Urinary bladder (tissue), 4 donors: Measurements from ENCODE around the gene ATP2C2. TPM values are rescaled to one million over a fixed set of nuclear protein-coding genes. Genes with fewer than 3 reads are reported as not detected.

Source experiments
- DNase-seq: peaks from one replicate; pipeline ENCODE4 v3.0.0-alpha.2; 2015; ENCODE audit errors: extremely low spot score
- H3K27ac ChIP-seq: one replicate; pipeline ENCODE4 v1.5.1; 2013; ENCODE audit warnings: low read depth, mild to moderate bottlenecking, moderate library complexity
- H3K36me3 ChIP-seq: one replicate; pipeline ENCODE4 v1.6.1; 2013; ENCODE audit warnings: mild to moderate bottlenecking, moderate library complexity; ENCODE audit not compliant: insufficient read depth
- H3K4me1 ChIP-seq: one replicate; pipeline ENCODE4 v1.6.1; 2013; ENCODE audit warnings: mild to moderate bottlenecking, moderate library complexity; ENCODE audit not compliant: insufficient read depth
- H3K4me3 ChIP-seq: one replicate; pipeline ENCODE4 v1.5.1; 2013; ENCODE audit warnings: low read depth, low read length
- WGBS: extraction: QIAGEN DNeasy Blood & Tissue Kit; methylation state at CpG from one replicate; pipeline ENCODE4 v1.1.7; 2013; 5-methylcytosine and 5-hydroxymethylcytosine counted together
- polyA plus RNA-seq: library from polyadenylated mRNA; stranded (reverse); fragments of 200-250 nt; gene quantifications from one replicate; pipeline ENCODE4 v1.2.3, GENCODE V29; 2013
- total RNA-seq: library from RNA; depleted of rRNA; stranded (reverse); fragments of >200 nt; gene quantifications from one replicate; pipeline ENCODE4 v1.2.3, GENCODE V29; 2014
- donor health status: healthy with polysubstance abuse.
- donor health status: healthy.

Gene ATP2C2
- total and polyA plus RNA-seq, 2 donors: 2.3 to 5.0 TPM

DNA sequence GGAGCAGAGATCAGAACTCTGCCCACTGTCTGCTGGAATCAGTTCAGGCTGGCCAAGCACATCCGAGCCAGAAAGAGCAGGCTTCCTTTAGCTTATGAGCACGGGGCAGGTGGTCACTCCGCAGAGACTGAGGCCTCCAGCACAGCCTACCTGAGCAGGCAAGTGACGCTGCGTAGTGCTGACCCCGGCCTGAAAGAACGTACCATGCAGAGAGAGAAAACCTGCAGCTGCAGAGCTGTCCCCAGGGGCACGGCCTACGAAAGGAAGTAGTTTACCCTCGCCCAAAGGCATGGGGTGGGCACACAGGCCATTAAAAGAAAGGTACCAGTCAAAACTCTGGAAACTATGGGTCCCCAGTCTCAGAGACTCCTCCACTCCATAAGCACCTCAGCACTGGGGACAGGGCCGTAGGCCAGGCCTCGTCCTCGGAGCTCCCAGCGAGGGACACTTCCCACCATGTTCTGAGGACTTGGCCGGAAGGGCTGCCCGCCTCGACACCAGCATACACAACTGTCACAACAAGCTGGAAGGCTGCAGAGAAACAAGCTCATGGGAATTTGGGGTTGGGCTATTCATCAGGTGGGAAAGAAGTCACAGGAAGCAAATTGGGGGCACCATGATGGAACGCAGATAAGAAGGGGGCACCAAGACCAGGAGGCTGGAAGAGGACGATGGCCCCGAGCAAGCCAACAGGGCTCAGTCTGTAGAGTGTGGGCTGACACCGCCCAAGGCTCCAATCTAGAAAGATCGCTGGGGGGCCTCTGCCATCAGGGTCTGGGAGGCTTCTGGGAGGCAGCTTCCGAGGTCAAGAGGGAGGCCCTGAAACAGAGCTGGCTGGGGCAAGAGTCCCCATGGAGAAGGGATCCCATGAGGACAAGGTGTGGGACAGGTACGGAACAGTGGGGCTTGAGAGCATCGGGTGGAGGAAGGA is 114.9 kb downstream of the ATP2C2 start:
- Histone ChIP-seq H3K4me3 (no peak overlapping the region), H3K36me3 (no peaks in the 10 kb centered on the region), H3K4me1 (no peaks in the 10 kb centered on the region), H3K27ac (no peak overlapping the region)
- DNase-seq: no peak
- 94% methylated on average over 25 of the region's 25 CpGs for WGBS

DNA sequence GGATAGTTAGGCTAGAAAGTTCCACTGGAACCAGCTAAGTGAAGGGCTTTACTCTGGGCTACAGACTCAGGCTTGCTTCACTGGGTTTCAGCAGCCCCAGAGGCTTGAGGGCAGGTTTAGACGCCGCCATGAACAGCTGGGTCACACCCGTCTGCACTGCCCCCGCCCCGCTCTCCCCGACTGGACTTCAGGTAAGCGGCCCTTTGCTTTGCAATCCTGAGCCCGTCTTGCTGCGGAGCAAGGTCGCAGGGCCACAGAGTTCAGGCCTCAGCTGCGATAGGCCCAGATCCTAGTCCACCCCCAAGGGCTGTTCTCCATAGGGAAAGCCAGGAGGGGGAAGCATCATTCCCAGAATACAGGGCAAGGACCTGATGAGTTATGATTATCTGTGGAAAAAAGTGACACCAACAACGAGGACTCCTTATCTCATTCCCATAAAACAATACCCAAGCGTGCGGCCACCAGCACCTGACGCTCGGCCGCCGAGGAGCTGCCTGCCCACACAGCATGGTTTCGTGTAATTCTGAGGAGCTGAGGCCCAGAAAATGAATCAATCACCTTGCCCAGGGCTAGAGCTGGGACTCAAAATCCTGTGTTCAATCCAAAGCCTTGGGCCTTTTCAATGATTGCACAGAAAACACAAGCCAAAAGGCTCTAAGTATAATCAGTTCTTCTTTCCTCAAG is 115.7 kb downstream of the ATP2C2 start:
- Histone ChIP-seq H3K4me3 (no peak overlapping the region), H3K27ac (no peak overlapping the region), H3K36me3 (no peaks in the 10 kb centered on the region), H3K4me1 (no peaks in the 10 kb centered on the region)
- 92% methylated on average over 19 of the region's 19 CpGs for WGBS
- no peak for DNase-seq

DNA sequence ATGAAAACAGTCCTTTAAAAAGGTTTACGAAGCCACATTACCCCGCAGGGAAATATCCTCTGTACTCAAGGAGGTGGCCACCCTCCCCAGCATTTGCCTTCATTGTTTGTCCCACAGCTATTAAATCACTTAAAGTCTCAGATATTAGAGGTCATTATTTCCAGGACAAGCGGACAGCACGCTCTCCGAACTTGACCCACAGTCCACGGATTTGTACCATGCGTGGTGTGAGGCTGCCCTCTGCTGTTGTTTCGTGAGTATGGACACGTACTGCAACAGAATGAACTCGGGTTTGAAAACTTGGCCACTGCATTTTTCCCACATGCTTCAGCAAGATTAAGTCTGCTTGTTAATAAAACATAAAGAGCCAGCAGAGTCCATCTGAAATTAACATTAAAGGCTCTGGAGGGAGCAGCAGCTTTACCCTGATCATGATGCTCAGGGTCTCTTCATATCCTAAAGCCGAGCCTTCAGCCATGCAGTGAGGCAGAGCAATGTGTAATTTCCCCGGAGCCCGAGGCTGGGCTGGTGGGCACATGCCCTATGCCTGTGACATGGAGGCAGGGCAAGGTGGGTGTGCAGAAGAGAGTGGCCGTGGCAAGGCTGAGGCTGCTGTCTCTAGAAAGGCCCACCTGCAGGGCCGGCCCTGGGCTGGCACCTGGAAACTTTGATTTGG is 116.4 kb downstream of the ATP2C2 start:
- DNase-seq: no peak
- WGBS: 57% methylated on average over 15 of the region's 15 CpGs
- Histone ChIP-seq H3K27ac (no peak overlapping the region), H3K4me3 (no peak overlapping the region), H3K36me3 (peaks cover under 1% of the 10 kb centered on the region), H3K4me1 (no peaks in the 10 kb centered on the region)

DNA sequence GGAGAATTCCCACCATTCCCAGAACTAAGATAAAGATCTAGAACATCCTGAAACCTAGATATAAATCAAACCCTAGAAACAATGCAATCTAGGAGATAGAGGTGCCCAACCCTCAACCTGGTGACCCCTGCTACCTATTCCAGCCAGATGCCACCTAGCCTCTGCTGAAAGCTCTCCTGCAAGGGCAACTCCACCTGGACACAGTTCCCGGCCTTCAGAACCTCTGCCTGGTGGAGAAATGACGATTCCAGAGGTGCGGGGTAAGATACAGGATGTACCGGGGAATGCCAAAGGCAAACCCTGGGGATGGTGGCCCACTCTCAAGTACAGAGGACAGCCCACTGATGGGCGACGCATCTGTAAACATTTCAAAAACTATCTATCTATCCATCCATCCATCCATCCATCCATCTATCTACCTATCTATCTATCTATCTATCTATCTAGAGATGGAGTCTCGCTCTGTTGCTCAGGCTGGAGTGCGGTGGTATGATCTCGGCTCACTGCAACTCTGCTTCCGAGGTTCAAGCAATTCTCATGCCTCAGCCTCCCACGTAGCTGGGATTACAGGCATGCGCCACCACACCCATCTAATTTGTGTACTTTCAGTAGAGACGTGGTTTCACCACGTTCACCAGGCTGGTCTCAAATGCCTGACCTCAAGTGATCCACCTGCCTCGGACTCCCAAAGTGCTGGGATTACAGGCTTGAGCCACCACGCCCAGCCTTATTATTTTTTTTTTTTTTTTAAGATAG is 117.1 kb downstream of the ATP2C2 start:
- Histone ChIP-seq H3K4me3 (no peak overlapping the region), H3K27ac (no peak overlapping the region), H3K36me3 (peaks cover 2% of the 10 kb centered on the region), H3K4me1 (no peaks in the 10 kb centered on the region)
- DNase-seq: no peak
- WGBS: 94% methylated on average over 16 of the region's 16 CpGs

DNA sequence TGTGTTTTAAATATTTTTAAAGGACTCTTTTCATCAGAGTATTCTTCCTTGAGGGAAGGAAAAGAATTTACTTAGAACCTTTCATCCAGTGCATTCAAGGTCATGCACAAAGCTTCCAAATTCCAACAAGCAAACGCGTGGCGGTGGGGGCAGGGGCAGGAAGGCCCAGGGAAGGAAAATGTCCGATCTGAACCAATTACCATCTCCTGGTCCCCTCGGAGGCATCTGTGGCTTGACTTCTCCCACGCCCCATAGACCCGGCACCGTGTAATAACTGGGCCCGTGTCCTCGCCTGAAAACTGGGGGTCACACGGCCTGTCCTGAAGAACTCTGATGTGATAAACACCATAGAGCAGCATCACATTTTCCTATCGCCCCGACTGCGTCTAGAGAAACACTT is 117.8 kb downstream of the ATP2C2 start:
- Histone ChIP-seq H3K36me3 (peaks cover 2% of the 10 kb centered on the region), H3K4me1 (no peaks in the 10 kb centered on the region), H3K4me3 (no peak overlapping the region), H3K27ac (no peak overlapping the region)
- WGBS: 89% methylated on average over 14 of the region's 14 CpGs
- no peak for DNase-seq

DNA sequence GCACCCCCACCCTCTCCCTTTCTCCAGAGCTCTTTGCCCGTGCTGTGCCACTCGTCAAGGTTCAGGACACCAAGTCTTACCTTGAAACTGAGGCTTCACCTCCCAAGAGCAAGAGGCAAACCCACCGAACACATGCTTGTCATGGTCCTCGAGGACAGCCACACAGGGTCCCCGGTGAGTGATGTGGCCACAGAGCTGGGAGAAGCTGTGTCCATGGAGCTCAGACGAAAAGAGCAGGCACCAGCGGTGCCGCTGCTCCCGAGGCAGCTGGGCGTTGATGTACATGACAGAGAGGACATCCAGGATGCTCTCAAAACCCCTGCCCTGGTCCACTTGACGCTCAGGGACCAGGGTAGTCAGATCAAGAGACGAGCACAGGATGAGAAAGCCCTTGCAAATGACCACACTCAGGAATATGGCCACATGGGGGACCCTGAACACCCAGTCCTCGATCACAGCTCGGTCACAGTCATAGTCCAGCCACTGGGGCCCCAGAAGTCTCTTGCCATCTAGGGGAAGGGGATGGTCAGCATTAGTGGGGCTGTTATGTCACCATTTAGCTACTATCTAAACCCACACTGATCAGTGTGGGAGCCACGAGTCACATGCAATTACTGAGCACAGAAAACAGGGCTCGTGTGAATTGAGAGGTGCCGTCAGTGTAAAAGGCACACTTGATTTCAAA is 118.4 kb downstream of the ATP2C2 start:
- H3K27ac ChIP-seq: no peak overlapping the region
- peaks cover 2% of the 10 kb centered on the region for H3K36me3 ChIP-seq
- DNase-seq: no peak
- no peaks in the 10 kb centered on the region for H3K4me1 ChIP-seq
- no peak overlapping the region for H3K4me3 ChIP-seq
- WGBS: 92% methylated on average over 17 of the region's 17 CpGs

DNA sequence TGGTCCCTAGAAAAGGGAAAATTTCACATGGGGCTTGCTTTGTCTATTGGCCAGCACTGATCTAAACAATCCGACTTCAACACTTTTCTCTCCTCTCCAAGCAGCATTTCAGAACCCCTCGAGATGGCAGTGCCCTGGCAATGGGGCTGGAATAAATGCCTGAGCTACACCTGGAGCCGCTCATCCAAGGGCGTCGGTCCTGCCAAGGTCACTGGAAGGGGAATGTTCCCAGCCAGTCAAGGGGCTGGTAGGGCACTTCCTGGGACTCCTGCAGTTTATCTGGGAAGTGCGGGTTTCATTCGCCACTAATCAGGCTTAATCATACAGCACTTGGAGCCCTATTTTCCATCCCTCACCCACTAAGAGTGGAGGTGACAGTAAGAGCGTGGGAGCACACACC is 119.0 kb downstream of the ATP2C2 start:
- no peak overlapping the region for H3K27ac ChIP-seq
- H3K4me1 ChIP-seq: no peaks in the 10 kb centered on the region
- 90% methylated on average over 8 of the region's 8 CpGs for WGBS
- H3K4me3 ChIP-seq: no peak overlapping the region
- H3K36me3 ChIP-seq: peaks cover 2% of the 10 kb centered on the region
- no peak for DNase-seq

DNA sequence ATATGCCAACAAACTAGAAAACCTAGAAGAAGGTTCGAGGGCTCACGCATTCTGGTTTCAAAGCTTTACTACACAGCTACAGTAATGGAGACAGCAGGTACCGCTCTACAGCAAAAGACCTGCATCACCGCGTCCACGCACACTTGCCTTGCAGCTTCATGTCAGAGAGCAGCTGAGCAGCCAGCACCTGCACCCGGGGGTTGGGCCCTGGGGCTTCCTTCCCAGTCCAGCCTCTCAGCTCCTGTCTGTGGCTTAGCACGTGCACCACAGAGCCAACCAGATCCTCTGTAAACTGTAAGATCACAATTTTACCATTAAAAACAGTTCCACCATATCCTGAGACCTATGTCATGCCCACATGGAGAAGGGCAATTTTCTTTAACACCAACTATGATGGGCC is 120.8 kb downstream of the ATP2C2 start:
- no peak overlapping the region for H3K27ac ChIP-seq
- DNase-seq: no peak
- no peak overlapping the region for H3K4me3 ChIP-seq
- 85% methylated on average over 8 of the region's 8 CpGs for WGBS
- H3K4me1 ChIP-seq: no peaks in the 10 kb centered on the region
- H3K36me3 ChIP-seq: peaks cover 2% of the 10 kb centered on the region

DNA sequence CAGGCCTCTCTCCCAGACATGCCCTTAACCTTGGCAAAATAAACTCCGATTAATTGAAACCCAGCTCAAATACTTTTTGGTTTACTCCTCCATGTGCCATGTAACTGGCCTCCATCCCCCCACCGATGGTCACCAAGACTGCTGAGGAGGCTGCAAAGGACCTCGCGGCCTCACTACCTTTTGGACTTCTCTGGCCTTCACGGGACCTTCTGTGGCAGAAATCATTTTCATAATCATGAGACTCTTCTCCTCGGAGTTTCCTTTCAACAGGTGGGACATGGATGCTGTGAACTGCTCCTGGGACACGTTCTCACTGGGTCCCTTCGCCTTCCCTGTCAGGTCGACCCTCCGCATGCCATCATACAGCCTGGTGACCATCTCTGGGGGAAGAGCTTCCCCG is 127.2 kb downstream of the ATP2C2 start:
- WGBS: 98% methylated on average over 11 of the region's 11 CpGs

DNA sequence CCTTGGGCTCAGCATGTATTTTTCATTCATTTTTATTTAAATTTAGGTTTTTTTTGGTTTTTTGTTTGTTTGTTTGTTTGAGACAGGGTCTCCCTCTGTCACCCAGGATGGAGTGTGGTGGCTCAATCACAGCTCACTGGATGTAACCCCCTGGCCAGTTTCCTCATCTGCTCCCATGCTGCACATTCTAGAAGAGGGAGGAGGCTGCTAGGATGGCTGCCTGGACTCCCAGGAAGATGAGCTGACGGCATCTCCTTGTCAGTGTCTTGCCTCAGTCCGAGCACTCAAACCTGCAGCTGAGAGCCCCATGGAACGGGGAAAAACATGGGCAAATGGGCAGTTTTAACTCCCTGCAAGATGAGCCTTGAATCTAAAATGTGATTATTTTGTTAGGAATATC is 128.7 kb downstream of the ATP2C2 start:
- no peak overlapping the region for H3K27ac ChIP-seq
- no peak for DNase-seq
- H3K4me3 ChIP-seq: no peak overlapping the region
- H3K4me1 ChIP-seq: no peaks in the 10 kb centered on the region
- peaks cover 2% of the 10 kb centered on the region for H3K36me3 ChIP-seq
- WGBS: 97% methylated on average over 3 of the region's 3 CpGs

More for the DNA sequence above, 127.2 kb downstream of the ATP2C2 start:
- DNase-seq: no peak
- Histone ChIP-seq H3K27ac (no peak overlapping the region), H3K36me3 (peaks cover 2% of the 10 kb centered on the region), H3K4me1 (no peaks in the 10 kb centered on the region), H3K4me3 (no peak overlapping the region)

DNA sequence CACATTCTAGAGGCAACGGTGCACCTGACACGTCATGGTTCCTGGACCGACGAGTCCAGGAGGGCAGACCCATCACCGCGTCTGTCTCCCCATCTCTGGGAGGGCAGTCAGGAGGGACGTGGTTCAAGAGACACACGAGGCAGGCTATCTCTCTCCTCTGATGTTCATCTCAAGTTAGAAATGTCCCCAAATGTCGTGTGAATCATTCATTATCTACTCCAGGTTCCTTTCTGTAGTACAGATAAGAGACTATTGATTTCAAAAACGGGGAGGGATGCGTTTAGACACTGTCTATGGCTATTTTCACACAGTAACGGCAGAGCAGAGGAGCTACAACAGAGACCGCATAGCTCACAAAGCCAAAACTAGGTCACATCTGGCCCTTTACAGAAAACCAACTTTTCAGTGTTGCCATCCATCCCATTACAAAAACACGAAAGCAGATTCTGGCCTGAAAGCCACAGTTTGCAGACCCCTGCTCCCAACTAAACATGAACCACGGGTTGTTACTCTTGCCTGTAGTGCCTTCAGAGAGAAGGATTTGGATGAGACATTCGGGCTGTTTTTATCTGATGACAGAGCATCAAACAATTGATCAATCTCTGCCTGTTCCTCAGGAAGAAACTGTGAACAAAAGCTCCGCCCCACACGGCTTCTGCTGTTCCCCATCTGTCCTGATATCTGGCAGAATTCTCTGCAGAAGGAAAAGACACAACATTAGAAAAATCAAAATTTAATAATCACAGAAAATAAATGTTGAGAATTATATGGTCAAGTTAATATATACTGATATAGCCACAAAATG is 129.3 kb downstream of the ATP2C2 start:
- peaks cover 2% of the 10 kb centered on the region for H3K36me3 ChIP-seq
- DNase-seq: no peak
- 88% methylated on average over 18 of the region's 18 CpGs for WGBS
- H3K4me3 ChIP-seq: no peak overlapping the region
- no peak overlapping the region for H3K27ac ChIP-seq
- no peaks in the 10 kb centered on the region for H3K4me1 ChIP-seq

DNA sequence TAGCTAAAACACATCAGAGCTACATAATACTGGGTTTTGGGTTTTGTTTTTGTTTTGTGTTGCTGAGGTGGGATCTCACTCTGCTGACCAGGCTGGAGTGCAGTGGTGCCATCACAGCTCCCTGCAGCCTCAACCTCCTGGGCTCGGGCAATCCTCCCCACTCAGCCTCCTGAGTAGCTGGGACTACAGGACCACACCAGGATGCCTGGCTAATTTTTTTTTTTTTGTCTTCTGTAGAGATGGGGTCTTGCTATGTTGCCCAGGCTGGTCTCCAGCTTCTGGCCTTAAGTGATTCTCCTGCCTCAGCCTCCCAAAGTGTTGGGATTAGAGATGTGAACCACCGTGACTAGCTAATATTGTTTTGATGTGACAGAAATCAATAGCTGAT is 129.9 kb downstream of the ATP2C2 start:
- Histone ChIP-seq H3K4me3 (no peak overlapping the region), H3K4me1 (no peaks in the 10 kb centered on the region), H3K27ac (no peak overlapping the region), H3K36me3 (peaks cover 2% of the 10 kb centered on the region)
- DNase-seq: no peak
- 98% methylated on average over 2 of the region's 2 CpGs for WGBS
